ENCODE results near the gene TMEM52B. TPM values are rescaled to one million over a fixed set of nuclear protein-coding genes. Genes with fewer than 3 reads are reported as not detected.

Gene TMEM52B
- total and polyA plus RNA-seq, 2 of the 13 experiments (the other 11 are each of a cell fraction or from before 2014, with no cell fraction given): not detected

DNA sequence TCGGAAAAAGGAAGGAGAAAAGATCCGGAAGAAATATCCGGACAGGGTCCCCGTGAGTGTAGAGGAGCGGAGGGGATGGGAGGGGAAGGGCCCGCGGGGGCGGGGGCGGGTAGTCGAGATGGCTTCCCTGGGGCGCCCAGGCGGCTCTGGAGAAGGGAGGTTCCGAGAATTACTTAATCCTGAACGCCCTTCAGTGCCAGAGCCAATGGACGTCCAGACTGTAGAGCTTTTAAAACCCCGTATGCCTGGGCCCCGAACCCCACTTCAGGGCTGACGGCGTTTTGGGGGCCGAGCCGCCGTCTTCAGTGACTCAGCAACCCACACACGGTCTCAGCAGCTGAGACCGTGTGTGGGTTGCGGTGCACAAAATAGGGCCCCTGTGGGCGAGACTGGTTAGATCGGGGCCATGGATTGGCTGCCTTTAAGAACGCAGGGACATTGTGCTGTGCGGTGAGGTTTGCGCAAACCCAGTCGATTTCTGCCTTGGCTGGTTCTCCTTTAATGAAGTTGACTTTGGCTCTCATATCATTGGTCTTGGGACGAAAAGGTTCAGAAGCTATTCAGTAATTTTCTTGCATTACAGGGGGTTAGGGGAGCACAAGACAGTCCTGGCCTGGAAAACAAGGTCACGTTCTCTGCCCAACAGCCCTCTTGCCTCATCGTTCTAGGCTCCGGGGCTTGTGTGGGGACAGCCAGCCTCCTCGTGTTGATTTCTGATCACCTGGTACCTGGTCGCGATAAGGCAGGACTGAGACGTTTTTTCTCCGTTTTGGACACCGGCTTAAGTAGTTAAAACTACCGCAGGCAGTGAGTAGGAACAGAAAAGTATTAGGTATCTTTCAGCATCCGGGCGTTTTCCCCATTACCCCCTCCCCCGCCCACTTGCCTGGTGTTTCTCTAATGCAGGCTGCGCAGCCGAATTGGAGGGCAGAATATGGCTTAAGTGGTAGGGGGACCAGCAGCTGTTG lies 34.6 kb downstream of the TMEM52B start (continued):
- TF ChIP-seq, protein P1, sequence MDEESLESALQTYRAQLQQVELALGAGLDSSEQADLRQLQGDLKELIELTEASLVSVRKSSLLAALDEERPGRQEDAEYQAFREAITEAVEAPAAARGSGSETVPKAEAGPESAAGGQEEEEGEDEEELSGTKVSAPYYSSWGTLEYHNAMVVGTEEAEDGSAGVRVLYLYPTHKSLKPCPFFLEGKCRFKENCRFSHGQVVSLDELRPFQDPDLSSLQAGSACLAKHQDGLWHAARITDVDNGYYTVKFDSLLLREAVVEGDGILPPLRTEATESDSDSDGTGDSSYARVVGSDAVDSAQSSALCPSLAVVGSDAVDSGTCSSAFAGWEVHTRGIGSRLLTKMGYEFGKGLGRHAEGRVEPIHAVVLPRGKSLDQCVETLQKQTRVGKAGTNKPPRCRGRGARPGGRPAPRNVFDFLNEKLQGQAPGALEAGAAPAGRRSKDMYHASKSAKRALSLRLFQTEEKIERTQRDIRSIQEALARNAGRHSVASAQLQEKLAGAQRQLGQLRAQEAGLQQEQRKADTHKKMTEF (CRISPR knock-in tag; IDR thresholded peaks at IDR 0.05): no peak
- no peak for TF ChIP-seq ZNF207 (IDR thresholded peaks at IDR 0.05; ENCODE audit: borderline replicate concordance)
- 0 out of 2 replicates have a peak, but pooled peaks have one; percentile 46 for TF ChIP-seq GLI4 (CRISPR knock-in tag; IDR thresholded peaks at IDR 0.05; ENCODE audit: borderline replicate concordance)
- TF ChIP-seq ZBTB38 (CRISPR knock-in tag; IDR thresholded peaks at IDR 0.05): no peak
- no peak for TF ChIP-seq TEAD2 (CRISPR knock-in tag; IDR thresholded peaks at IDR 0.05)
- TF ChIP-seq, protein P2, sequence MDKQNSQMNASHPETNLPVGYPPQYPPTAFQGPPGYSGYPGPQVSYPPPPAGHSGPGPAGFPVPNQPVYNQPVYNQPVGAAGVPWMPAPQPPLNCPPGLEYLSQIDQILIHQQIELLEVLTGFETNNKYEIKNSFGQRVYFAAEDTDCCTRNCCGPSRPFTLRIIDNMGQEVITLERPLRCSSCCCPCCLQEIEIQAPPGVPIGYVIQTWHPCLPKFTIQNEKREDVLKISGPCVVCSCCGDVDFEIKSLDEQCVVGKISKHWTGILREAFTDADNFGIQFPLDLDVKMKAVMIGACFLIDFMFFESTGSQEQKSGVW (CRISPR knock-in tag; IDR thresholded peaks at IDR 0.05; ENCODE audit: borderline replicate concordance): no peak
- TF ChIP-seq KDM5A (IDR thresholded peaks at IDR 0.05; ENCODE audit: borderline replicate concordance, low read length): no peak; the same call in 1 of the 2 replicates
- 0 out of 4 replicates have a peak, but pooled peaks of 1 of the 2 experiments have one; percentile 28 for TF ChIP-seq KLF16 (CRISPR knock-in tag; IDR thresholded peaks at IDR 0.05)
- peak; percentile 55; the same call in 1 of the 2 replicates for TF ChIP-seq ZNF121 (CRISPR knock-in tag; IDR thresholded peaks at IDR 0.05)
- no peak for TF ChIP-seq ZNF674 (CRISPR knock-in tag; IDR thresholded peaks at IDR 0.05; ENCODE audit: low read depth)
- TF ChIP-seq, protein P3, sequence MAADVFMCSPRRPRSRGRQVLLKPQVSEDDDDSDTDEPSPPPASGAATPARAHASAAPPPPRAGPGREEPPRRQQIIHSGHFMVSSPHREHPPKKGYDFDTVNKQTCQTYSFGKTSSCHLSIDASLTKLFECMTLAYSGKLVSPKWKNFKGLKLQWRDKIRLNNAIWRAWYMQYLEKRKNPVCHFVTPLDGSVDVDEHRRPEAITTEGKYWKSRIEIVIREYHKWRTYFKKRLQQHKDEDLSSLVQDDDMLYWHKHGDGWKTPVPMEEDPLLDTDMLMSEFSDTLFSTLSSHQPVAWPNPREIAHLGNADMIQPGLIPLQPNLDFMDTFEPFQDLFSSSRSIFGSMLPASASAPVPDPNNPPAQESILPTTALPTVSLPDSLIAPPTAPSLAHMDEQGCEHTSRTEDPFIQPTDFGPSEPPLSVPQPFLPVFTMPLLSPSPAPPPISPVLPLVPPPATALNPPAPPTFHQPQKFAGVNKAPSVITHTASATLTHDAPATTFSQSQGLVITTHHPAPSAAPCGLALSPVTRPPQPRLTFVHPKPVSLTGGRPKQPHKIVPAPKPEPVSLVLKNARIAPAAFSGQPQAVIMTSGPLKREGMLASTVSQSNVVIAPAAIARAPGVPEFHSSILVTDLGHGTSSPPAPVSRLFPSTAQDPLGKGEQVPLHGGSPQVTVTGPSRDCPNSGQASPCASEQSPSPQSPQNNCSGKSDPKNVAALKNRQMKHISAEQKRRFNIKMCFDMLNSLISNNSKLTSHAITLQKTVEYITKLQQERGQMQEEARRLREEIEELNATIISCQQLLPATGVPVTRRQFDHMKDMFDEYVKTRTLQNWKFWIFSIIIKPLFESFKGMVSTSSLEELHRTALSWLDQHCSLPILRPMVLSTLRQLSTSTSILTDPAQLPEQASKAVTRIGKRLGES (CRISPR knock-in tag; IDR thresholded peaks at IDR 0.05; ENCODE audit: borderline replicate concordance): no peak
- TF ChIP-seq MYC (CRISPR knock-in tag; IDR thresholded peaks at IDR 0.05; ENCODE audit: borderline replicate concordance): peak; percentile 46; the same call in 1 of the 2 replicates
- no peak for TF ChIP-seq ATAD3A (CRISPR knock-in tag; IDR thresholded peaks at IDR 0.05)
- peak; percentile 29 for TF ChIP-seq SAP130 (CRISPR knock-in tag; IDR thresholded peaks at IDR 0.05; ENCODE audit: low read depth)
- no peak for TF ChIP-seq ZSCAN31 (CRISPR knock-in tag; IDR thresholded peaks at IDR 0.05; ENCODE audit: low read depth)
- no peak for TF ChIP-seq BHLHE40 (IDR thresholded peaks at IDR 0.05; ENCODE audit: low read length)
- TF ChIP-seq, protein P4, sequence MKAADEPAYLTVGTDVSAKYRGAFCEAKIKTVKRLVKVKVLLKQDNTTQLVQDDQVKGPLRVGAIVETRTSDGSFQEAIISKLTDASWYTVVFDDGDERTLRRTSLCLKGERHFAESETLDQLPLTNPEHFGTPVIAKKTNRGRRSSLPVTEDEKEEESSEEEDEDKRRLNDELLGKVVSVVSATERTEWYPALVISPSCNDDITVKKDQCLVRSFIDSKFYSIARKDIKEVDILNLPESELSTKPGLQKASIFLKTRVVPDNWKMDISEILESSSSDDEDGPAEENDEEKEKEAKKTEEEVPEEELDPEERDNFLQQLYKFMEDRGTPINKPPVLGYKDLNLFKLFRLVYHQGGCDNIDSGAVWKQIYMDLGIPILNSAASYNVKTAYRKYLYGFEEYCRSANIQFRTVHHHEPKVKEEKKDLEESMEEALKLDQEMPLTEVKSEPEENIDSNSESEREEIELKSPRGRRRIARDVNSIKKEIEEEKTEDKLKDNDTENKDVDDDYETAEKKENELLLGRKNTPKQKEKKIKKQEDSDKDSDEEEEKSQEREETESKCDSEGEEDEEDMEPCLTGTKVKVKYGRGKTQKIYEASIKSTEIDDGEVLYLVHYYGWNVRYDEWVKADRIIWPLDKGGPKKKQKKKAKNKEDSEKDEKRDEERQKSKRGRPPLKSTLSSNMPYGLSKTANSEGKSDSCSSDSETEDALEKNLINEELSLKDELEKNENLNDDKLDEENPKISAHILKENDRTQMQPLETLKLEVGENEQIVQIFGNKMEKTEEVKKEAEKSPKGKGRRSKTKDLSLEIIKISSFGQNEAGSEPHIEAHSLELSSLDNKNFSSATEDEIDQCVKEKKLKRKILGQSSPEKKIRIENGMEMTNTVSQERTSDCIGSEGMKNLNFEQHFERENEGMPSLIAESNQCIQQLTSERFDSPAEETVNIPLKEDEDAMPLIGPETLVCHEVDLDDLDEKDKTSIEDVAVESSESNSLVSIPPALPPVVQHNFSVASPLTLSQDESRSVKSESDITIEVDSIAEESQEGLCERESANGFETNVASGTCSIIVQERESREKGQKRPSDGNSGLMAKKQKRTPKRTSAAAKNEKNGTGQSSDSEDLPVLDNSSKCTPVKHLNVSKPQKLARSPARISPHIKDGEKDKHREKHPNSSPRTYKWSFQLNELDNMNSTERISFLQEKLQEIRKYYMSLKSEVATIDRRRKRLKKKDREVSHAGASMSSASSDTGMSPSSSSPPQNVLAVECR (CRISPR knock-in tag; IDR thresholded peaks at IDR 0.05; ENCODE audit: borderline replicate concordance): 0 out of 2 replicates have a peak, but pooled peaks have one; percentile 19
- no peak for TF ChIP-seq ZNF7 (CRISPR knock-in tag; IDR thresholded peaks at IDR 0.05)
- TF ChIP-seq ZNF776 (CRISPR knock-in tag; IDR thresholded peaks at IDR 0.05): no peak

Data from HepG2 (cell line).